Body of pancreas (tissue), 4 donors: ENCODE measurements around the gene MBP. TPM values are rescaled to one million over a fixed set of nuclear protein-coding genes. Genes with fewer than 3 reads are reported as not detected.

Source experiments
- ATAC-seq: fragments of 150-250 bp; one replicate; pipeline ENCODE4 v1.9.1; 2016
- DNase-seq, 4 donors: peaks; one replicate each; pipeline ENCODE4 v3.0.0-alpha.2; 2019
- H3K27ac ChIP-seq, 4 donors: fragments of 200-600 bp; sonication (generic); 1 replicate in 3 of 4; 2 replicates in 1 of 4; pipeline versions ENCODE4 v1.5.1 to v1.6.1; 2016 to 2019; ENCODE audit warnings: mild to moderate bottlenecking in 1 of 4, mixed read lengths in 1 of 4, moderate library complexity in 1 of 4
- H3K27me3 ChIP-seq, 2 donors: fragments of 200-600 bp; sonication (generic); one replicate each; pipeline ENCODE4 v1.6.0; 2016; ENCODE audit warnings: mild to moderate bottlenecking in 1 of 2
- H3K36me3 ChIP-seq, 2 donors: fragments of 200-600 bp; sonication (generic); replicated peaks in 1 of 2; 2 replicates each; pipeline ENCODE4 v1.5.1; 2016; ENCODE audit warnings: low read depth in 2 of 2; ENCODE audit not compliant: insufficient read depth in 1 of 2
- H3K4me1 ChIP-seq: fragments of 200-600 bp; sonication (generic); one replicate; pipeline ENCODE4 v1.6.0; 2016
- H3K4me3 ChIP-seq, 2 donors: fragments of 200-600 bp; sonication (generic); 1 replicate in 1 of 2; 2 replicates in 1 of 2; pipeline ENCODE4 v1.5.1; 2016 to 2019
- H3K9me3 ChIP-seq, 3 donors: fragments of 200-600 bp; sonication (generic); 1 replicate in 2 of 3; 2 replicates in 1 of 3; pipeline ENCODE4 v1.5.1; 2016
- CTCF ChIP-seq, 7 experiments: fragments of 450-650 bp in 4 of 7; fragments of 200-600 bp in 3 of 7; sonication (generic) in 3 of 7; IDR thresholded peaks; one replicate each; pipeline ENCODE4 v1.5.1; 2016 to 2019; ENCODE audit warnings: antibody characterized with exemption in 7 of 7
- POLR2A ChIP-seq, 3 donors: fragments of 450-650 bp; IDR thresholded peaks; one replicate each; pipeline ENCODE4 v1.6.1; 2016; ENCODE audit warnings: antibody characterized with exemption in 3 of 3, mild to moderate bottlenecking in 2 of 3
- WGBS, 2 donors: methylation state at CpG; one replicate each; pipeline ENCODE4 v1.1.5; 2017; 5-methylcytosine and 5-hydroxymethylcytosine counted together
- intact Hi-C: fragments of 100-400 bp; cut with DNase I; formaldehyde crosslinking; loops from one replicate; pipeline ENCODE4 v1.15.1; 2023
- total RNA-seq, 2 donors: library from RNA; depleted of rRNA; stranded (reverse); fragments of >200 nt; gene quantifications; one replicate each; pipeline ENCODE4 v1.1.0, GENCODE V29; 2016

The MBP gene
- total RNA-seq, 2 donors from 2014 or later, result 17.4 to 24.4 TPM

GRCh38 chr18:77173275-77174030 lies 40.9 kb upstream of the MBP start:
- 67% methylated on average over 12 of the region's 12 CpGs for WGBS, 2 donors
- H3K27ac ChIP-seq, result no peak overlapping the region
- intact Hi-C loops, result no loop called here
- no peaks in the 10 kb centered on the region for H3K9me3 ChIP-seq
- H3K27me3 ChIP-seq, result no peaks in the 10 kb centered on the region
- H3K4me3 ChIP-seq, result no peak overlapping the region
- TF ChIP-seq POLR2A (IDR thresholded peaks at IDR 0.05) (no peak), CTCF (IDR thresholded peaks at IDR 0.05) (no peak)
- ATAC-seq (no peak), DNase-seq (no peak)
- H3K36me3 ChIP-seq, result no peaks in the 10 kb centered on the region
- no peaks in the 10 kb centered on the region for H3K4me1 ChIP-seq

- no peak for TF ChIP-seq POLR2A (IDR thresholded peaks at IDR 0.05)
- TF ChIP-seq CTCF (IDR thresholded peaks at IDR 0.05), result no peak
- H3K36me3 ChIP-seq, result no peaks in the 10 kb centered on the region
- no peak for DNase-seq
- ATAC-seq, result no peak
- H3K9me3 ChIP-seq, result no peaks in the 10 kb centered on the region
- no peaks in the 10 kb centered on the region for H3K4me1 ChIP-seq
- 71% methylated on average over 8 of the region's 8 CpGs for WGBS, 2 donors
- H3K27me3 ChIP-seq, result no peaks in the 10 kb centered on the region
- intact Hi-C loops, result no loop called here
- H3K4me3 ChIP-seq, result no peak overlapping the region
- H3K27ac ChIP-seq, result no peak overlapping the region
Observed at GRCh38 chr18:77170890-77171410, 38.4 kb upstream of the MBP start.

GRCh38 chr18:77168811-77169311 lies 36.3 kb upstream of the MBP start:
- intact Hi-C loops, result no loop called here
- no peaks in the 10 kb centered on the region for H3K9me3 ChIP-seq
- no peaks in the 10 kb centered on the region for H3K4me1 ChIP-seq
- no peaks in the 10 kb centered on the region for H3K27me3 ChIP-seq
- TF ChIP-seq CTCF (IDR thresholded peaks at IDR 0.05) (no peak), POLR2A (IDR thresholded peaks at IDR 0.05) (no peak)
- no peak overlapping the region for H3K4me3 ChIP-seq
- 84 to 92% methylated on average over 12 to 15 of the region's 15 CpGs for WGBS, 2 donors
- DNase-seq (no peak), ATAC-seq (no peak)
- no peaks in the 10 kb centered on the region for H3K36me3 ChIP-seq
- no peak overlapping the region for H3K27ac ChIP-seq

- Histone ChIP-seq H3K27me3 (no peaks in the 10 kb centered on the region), H3K4me3 (no peak overlapping the region), H3K27ac (no peak overlapping the region), H3K4me1 (no peaks in the 10 kb centered on the region), H3K36me3 (no peaks in the 10 kb centered on the region), H3K9me3 (no peaks in the 10 kb centered on the region)
- WGBS, 2 donors, result 83 to 85% methylated on average over 5 of the region's 5 CpGs
- ATAC-seq, result no peak
- TF ChIP-seq POLR2A (IDR thresholded peaks at IDR 0.05) (no peak), CTCF (IDR thresholded peaks at IDR 0.05) (no peak)
- no peak for DNase-seq
- intact Hi-C loops, result no loop called here
Observed at GRCh38 chr18:77167251-77167650, 34.7 kb upstream of the MBP start.

GRCh38 chr18:77166523-77166922 lies 33.9 kb upstream of the MBP start:
- WGBS, 2 donors, result 83 to 93% methylated on average over 10 to 11 of the region's 11 CpGs
- H3K27me3 ChIP-seq, result no peaks in the 10 kb centered on the region
- TF ChIP-seq CTCF (IDR thresholded peaks at IDR 0.05) (no peak), POLR2A (IDR thresholded peaks at IDR 0.05) (no peak)
- no peak overlapping the region for H3K27ac ChIP-seq
- intact Hi-C loops, result no loop called here
- H3K9me3 ChIP-seq, result no peaks in the 10 kb centered on the region
- no peaks in the 10 kb centered on the region for H3K4me1 ChIP-seq
- DNase-seq (no peak), ATAC-seq (no peak)
- H3K36me3 ChIP-seq, result no peaks in the 10 kb centered on the region
- no peak overlapping the region for H3K4me3 ChIP-seq
